CD8-positive, alpha-beta memory T cell (primary cell): ENCODE data around the gene ANTKMT. TPM values are rescaled to one million over a fixed set of nuclear protein-coding genes. Genes with fewer than 3 reads are reported as not detected.
"Not testable (repeated sequence)": the region's sequence is repeated elsewhere in the genome, so short reads cannot be mapped to it uniquely, and the experiment has no call there.

Source experiments
- CTCF ChIA-PET: fragments of 350-600 bp; sonication (Branson Sonifier 250); formaldehyde crosslinking; loops from one replicate; lab custom pipeline; 2021; ENCODE audit warnings: antibody characterized with exemption; lab: Charles Lee
- POLR2A ChIA-PET: fragments of 350-600 bp; sonication (Branson Sonifier 250); formaldehyde crosslinking; loops from one replicate; lab custom pipeline; 2021; ENCODE audit warnings: antibody characterized with exemption; lab: Charles Lee
- DNase-seq, 5 donors: peaks; one replicate each; pipeline versions ENCODE4 v3.0.0 to v3.0.0-alpha.2; 2020 to 2022; ENCODE audit warnings: mixed read lengths in 1 of 5
- H3K27ac ChIP-seq: one replicate; pipeline ENCODE4 v1.7.0; 2013; ENCODE audit warnings: low read depth, mild to moderate bottlenecking, low read length, moderate library complexity
- H3K27me3 ChIP-seq: 2 replicates; pipeline ENCODE4 v1.7.0; 2013; ENCODE audit warnings: low read length, mild to moderate bottlenecking; ENCODE audit not compliant: insufficient read depth, poor library complexity, severe bottlenecking
- H3K36me3 ChIP-seq: 2 replicates; pipeline ENCODE4 v1.7.0; 2013; ENCODE audit warnings: mild to moderate bottlenecking, low read length, moderate library complexity; ENCODE audit not compliant: insufficient read depth
- H3K4me1 ChIP-seq: 2 replicates; pipeline ENCODE4 v1.7.0; 2013; ENCODE audit warnings: mild to moderate bottlenecking, low read length, moderate library complexity; ENCODE audit not compliant: insufficient read depth
- H3K4me3 ChIP-seq: 2 replicates; pipeline ENCODE4 v1.7.0; 2013; ENCODE audit warnings: mild to moderate bottlenecking, low read length
- H3K9me3 ChIP-seq: 2 replicates; pipeline ENCODE4 v1.7.0; 2013; ENCODE audit warnings: mild to moderate bottlenecking, low read length
- H3K27ac Mint-ChIP-seq, 8 donors: one replicate each; pipeline ENCODE4 v1.8.0; 2020 to 2021; ENCODE audit warnings: mixed read lengths in 8 of 8, mild to moderate bottlenecking in 6 of 8, inconsistent platforms in 3 of 8, moderate library complexity in 3 of 8
- H3K27me3 Mint-ChIP-seq, 2 donors: one replicate each; pipeline ENCODE4 v1.8.0; 2020 to 2021; ENCODE audit warnings: mixed read lengths in 2 of 2, mild to moderate bottlenecking in 1 of 2, moderate library complexity in 1 of 2
- H3K36me3 Mint-ChIP-seq, 3 donors: one replicate each; pipeline ENCODE4 v1.8.0; 2020 to 2021; ENCODE audit warnings: mixed read lengths in 3 of 3, inconsistent platforms in 1 of 3, mild to moderate bottlenecking in 1 of 3
- H3K4me1 Mint-ChIP-seq, 3 donors: one replicate each; pipeline ENCODE4 v1.8.0; 2020 to 2021; ENCODE audit warnings: mixed read lengths in 3 of 3, inconsistent platforms in 1 of 3, mild to moderate bottlenecking in 1 of 3
- H3K4me3 Mint-ChIP-seq, 7 donors: one replicate each; pipeline ENCODE4 v1.8.0; 2020 to 2021; ENCODE audit warnings: mixed read lengths in 7 of 7, mild to moderate bottlenecking in 6 of 7, moderate library complexity in 4 of 7, inconsistent platforms in 2 of 7
- H3K9me3 Mint-ChIP-seq, 5 donors: one replicate each; pipeline ENCODE4 v1.8.0; 2020 to 2022; ENCODE audit warnings: mixed read lengths in 5 of 5, mild to moderate bottlenecking in 3 of 5, moderate library complexity in 2 of 5, inconsistent platforms in 1 of 5
- polyA plus RNA-seq: library from polyadenylated mRNA; unstranded; fragments of 300-500 nt; fragmentation: Illumina TruSeq; gene quantifications from one replicate; pipeline ENCODE4 v1.2.3, GENCODE V29; 2021
- total RNA-seq, 2 experiments: library from RNA; stranded (reverse); gene quantifications; one replicate each; pipeline ENCODE4 v1.2.3, GENCODE V29; 2021

ANTKMT gene
- total and polyA plus RNA-seq, 3 experiments from 2014 or later: 64.2 to 127 (median 72.0) TPM

GRCh38 chr16:752007-752312, 31.0 kb downstream of the ANTKMT start:
- Mint-ChIP-seq H3K27me3 (peaks cover 0 to 4% of the 10 kb centered on the region in 2 donors), H3K4me3 (no peak overlapping the region), H3K27ac (no peak overlapping the region), H3K9me3 (peaks cover 0 to 3% (median 0%) of the 10 kb centered on the region in 5 donors), H3K4me1 (peaks cover 0 to 3% (median 2%) of the 10 kb centered on the region in 3 donors), H3K36me3 (no peaks in the 10 kb centered on the region)
- H3K27me3 ChIP-seq: no peaks in the 10 kb centered on the region
- no peaks in the 10 kb centered on the region for H3K9me3 ChIP-seq
- H3K36me3 ChIP-seq: no peaks in the 10 kb centered on the region
- no peak overlapping the region for H3K4me3 ChIP-seq
- ChIA-PET POLR2A (interaction anchor here (0.6 kb wide), 1 partner anchor 1130 kb away, joined by 3 read pairs; no protein-coding TSS in a partner anchor), CTCF (interaction anchor here (1.3 to 1.8 kb wide), 2 partner anchors 25 to 34 kb away, joined by 3 to 5 read pairs; no protein-coding TSS in a partner anchor)
- no peak for DNase-seq
- H3K4me1 ChIP-seq: no peaks in the 10 kb centered on the region
- no peak overlapping the region for H3K27ac ChIP-seq

- POLR2A ChIA-PET, CTCF ChIA-PET, DNase-seq: not testable (repeated sequence)
These were observed 33.2 kb downstream of the ANTKMT start for GRCh38 chr16:754121-754607.

GRCh38 chr16:754656-755055, 33.7 kb downstream of the ANTKMT start:
- no peaks in the 10 kb centered on the region for H3K36me3 ChIP-seq
- Mint-ChIP-seq H3K27me3 (peaks cover 6 to 7% of the 10 kb centered on the region in 2 donors), H3K4me1 (peaks cover 0 to 3% (median 2%) of the 10 kb centered on the region in 3 donors), H3K4me3 (no peak overlapping the region), H3K36me3 (peaks cover 0 to 2% (median 0%) of the 10 kb centered on the region in 3 donors), H3K27ac (no peak overlapping the region), H3K9me3 (peaks cover 0 to 3% (median 0%) of the 10 kb centered on the region in 5 donors)
- no peak overlapping the region for H3K27ac ChIP-seq
- H3K9me3 ChIP-seq: no peaks in the 10 kb centered on the region
- no peaks in the 10 kb centered on the region for H3K27me3 ChIP-seq
- no peak for DNase-seq
- no peak overlapping the region for H3K4me3 ChIP-seq
- ChIA-PET POLR2A (no interaction called here), CTCF (no interaction called here)
- H3K4me1 ChIP-seq: no peaks in the 10 kb centered on the region

More at GRCh38 chr16:754121-754607, 33.2 kb downstream of the ANTKMT start:
- not testable (repeated sequence) for H3K27ac ChIP-seq, H3K9me3 Mint-ChIP-seq, H3K36me3 Mint-ChIP-seq, H3K4me3 ChIP-seq, H3K4me1 ChIP-seq, H3K9me3 ChIP-seq, H3K27me3 ChIP-seq, H3K36me3 ChIP-seq, H3K27me3 Mint-ChIP-seq, H3K4me1 Mint-ChIP-seq, H3K27ac Mint-ChIP-seq, H3K4me3 Mint-ChIP-seq

- no peak overlapping the region for H3K27ac Mint-ChIP-seq
- ChIA-PET CTCF (interaction anchor here (1.0 kb wide), 1 partner anchor 15 kb away, joined by 3 read pairs; the partner anchor contains the start of gene CIAO3), POLR2A (no interaction called here)
- peaks cover 0 to 3% (median 0%) of the 10 kb centered on the region in 5 donors for H3K9me3 Mint-ChIP-seq
- H3K4me3 Mint-ChIP-seq: no peak overlapping the region
- no peak overlapping the region for H3K27ac ChIP-seq
- no peaks in the 10 kb centered on the region for H3K4me1 ChIP-seq
- no peaks in the 10 kb centered on the region for H3K27me3 ChIP-seq
- peaks cover 0 to 3% (median 2%) of the 10 kb centered on the region in 3 donors for H3K4me1 Mint-ChIP-seq
- H3K36me3 ChIP-seq: no peaks in the 10 kb centered on the region
- peaks cover 6 to 7% of the 10 kb centered on the region in 2 donors for H3K27me3 Mint-ChIP-seq
- no peak overlapping the region for H3K4me3 ChIP-seq
- H3K9me3 ChIP-seq: no peaks in the 10 kb centered on the region
- no peak for DNase-seq
- peaks cover 0 to 2% (median 0%) of the 10 kb centered on the region in 3 donors for H3K36me3 Mint-ChIP-seq
These were observed 35.5 kb downstream of the ANTKMT start for GRCh38 chr16:756428-756827.

DNA sequence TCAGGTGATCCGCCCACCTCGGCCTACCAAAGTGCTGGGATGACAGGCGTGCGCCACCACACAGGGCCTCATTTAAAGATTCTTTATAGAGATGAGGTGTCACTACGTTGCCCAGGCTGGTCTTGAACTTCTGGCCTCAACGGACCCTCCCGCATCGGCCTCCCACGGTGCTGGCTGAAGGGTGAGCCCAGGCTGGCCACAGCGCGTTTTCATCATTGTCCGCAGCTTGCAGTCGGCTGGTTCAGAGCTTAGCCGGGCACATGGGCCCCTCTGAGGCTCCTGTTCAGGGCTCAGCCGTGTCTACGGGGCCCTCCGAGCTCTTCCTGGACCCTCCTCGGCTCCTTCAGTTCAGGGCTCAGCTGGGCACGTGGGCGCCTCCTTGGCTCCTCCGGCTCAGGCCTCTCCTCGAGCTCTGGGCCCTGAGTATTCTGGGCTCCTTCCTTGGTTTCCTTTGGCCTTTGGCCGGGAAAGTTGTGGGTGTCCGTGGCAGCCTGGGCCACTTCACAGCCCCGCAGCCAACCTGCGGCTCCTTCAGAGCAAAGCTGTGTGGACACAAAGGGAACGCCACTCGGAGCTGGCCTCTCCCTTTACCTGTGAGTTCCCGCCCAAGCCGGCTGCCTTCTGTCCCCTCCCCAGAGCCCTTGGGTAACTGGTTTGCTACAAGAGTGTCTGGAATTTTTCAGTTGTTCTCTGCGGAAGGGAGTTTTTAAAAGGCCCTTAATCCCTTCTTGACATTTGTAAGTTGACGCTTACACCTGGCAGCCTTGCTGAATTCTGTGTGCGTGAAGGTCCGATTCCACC, 38.4 kb downstream of the ANTKMT start:
- Histone ChIP-seq H3K36me3 (no peaks in the 10 kb centered on the region), H3K27ac (no peak overlapping the region), H3K4me3 (no peak overlapping the region), H3K4me1 (no peaks in the 10 kb centered on the region), H3K27me3 (no peaks in the 10 kb centered on the region), H3K9me3 (no peaks in the 10 kb centered on the region)
- H3K36me3 Mint-ChIP-seq: peaks cover 0 to 2% (median 0%) of the 10 kb centered on the region in 3 donors
- CTCF ChIA-PET: no interaction called here
- DNase-seq: no peak
- no peak overlapping the region for H3K27ac Mint-ChIP-seq
- no peak overlapping the region for H3K4me3 Mint-ChIP-seq
- H3K4me1 Mint-ChIP-seq: peaks cover 0 to 3% (median 2%) of the 10 kb centered on the region in 3 donors
- POLR2A ChIA-PET: no interaction called here
- H3K9me3 Mint-ChIP-seq: peaks cover 0 to 3% (median 0%) of the 10 kb centered on the region in 5 donors
- H3K27me3 Mint-ChIP-seq: peaks cover 4 to 6% of the 10 kb centered on the region in 2 donors

DNA sequence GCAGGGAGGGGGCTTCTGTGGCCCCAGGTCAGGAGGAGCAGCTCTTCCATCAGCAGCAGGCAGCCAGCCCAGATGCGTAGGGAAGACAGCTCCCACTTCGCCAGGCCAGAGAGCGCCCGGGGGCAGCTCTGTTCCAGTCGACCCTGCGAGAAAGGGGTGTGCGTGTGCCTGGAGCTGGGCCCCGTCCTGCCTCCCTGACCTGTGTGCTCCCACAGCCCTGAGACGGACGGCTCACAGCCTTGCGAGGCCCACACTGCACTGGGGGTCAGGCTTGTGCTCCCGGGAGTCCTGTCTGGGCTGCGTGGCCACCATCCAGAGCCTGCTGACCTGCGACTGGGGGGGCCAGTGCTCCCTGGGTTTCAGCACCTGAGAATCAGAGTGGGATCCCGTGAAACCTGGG, 39.1 kb downstream of the ANTKMT start:
- Histone ChIP-seq H3K36me3 (no peaks in the 10 kb centered on the region), H3K27ac (no peak overlapping the region), H3K4me3 (no peak overlapping the region), H3K9me3 (no peaks in the 10 kb centered on the region), H3K4me1 (no peaks in the 10 kb centered on the region), H3K27me3 (no peaks in the 10 kb centered on the region)
- CTCF ChIA-PET: no interaction called here
- POLR2A ChIA-PET: interaction anchor here (0.5 kb wide), 1 partner anchor 24 kb away, joined by 3 read pairs; no protein-coding TSS in a partner anchor
- H3K4me1 Mint-ChIP-seq: no peaks in the 10 kb centered on the region
- H3K9me3 Mint-ChIP-seq: peaks cover 0 to 3% (median 0%) of the 10 kb centered on the region in 5 donors
- no peak overlapping the region for H3K27ac Mint-ChIP-seq
- no peak overlapping the region for H3K4me3 Mint-ChIP-seq
- DNase-seq: no peak
- peaks cover 4 to 6% of the 10 kb centered on the region in 2 donors for H3K27me3 Mint-ChIP-seq
- H3K36me3 Mint-ChIP-seq: peaks cover 0 to 2% (median 0%) of the 10 kb centered on the region in 3 donors

GRCh38 chr16:760545-761343, 39.8 kb downstream of the ANTKMT start, which contains the start of gene MSLN:
MSLN (plus strand) TSS chr16:760734; CDS start chr16:762681, 1,947 bp downstream.
- H3K27me3 Mint-ChIP-seq: peaks cover 4 to 6% of the 10 kb centered on the region in 2 donors
- Histone ChIP-seq H3K27ac (no peak within 1 kb of the TSS), H3K36me3 (no peaks in the 10 kb centered on the region), H3K4me1 (no peaks in the 10 kb centered on the region), H3K9me3 (no peaks in the 10 kb centered on the region), H3K4me3 (no peak within 1 kb of the TSS), H3K27me3 (no peaks in the 10 kb centered on the region)
- peaks cover 0 to 3% (median 0%) of the 10 kb centered on the region in 5 donors for H3K9me3 Mint-ChIP-seq
- no peak within 1 kb of the TSS for H3K27ac Mint-ChIP-seq
- H3K4me3 Mint-ChIP-seq: no peak within 1 kb of the TSS
- H3K4me1 Mint-ChIP-seq: no peaks in the 10 kb centered on the region
- no peak for DNase-seq
- ChIA-PET CTCF (no interaction called here), POLR2A (interaction anchor here (0.5 kb wide), 1 partner anchor 25 kb away, joined by 3 read pairs; no protein-coding TSS in a partner anchor)
- H3K36me3 Mint-ChIP-seq: peaks cover 0 to 2% (median 0%) of the 10 kb centered on the region in 3 donors
